ENCODE data around the gene MPG. TPM values are rescaled to one million over a fixed set of nuclear protein-coding genes. Genes with fewer than 3 reads are reported as not detected.

The MPG gene
- total RNA-seq, 1 donor from 2014 or later, result 21.2 TPM

DNA sequence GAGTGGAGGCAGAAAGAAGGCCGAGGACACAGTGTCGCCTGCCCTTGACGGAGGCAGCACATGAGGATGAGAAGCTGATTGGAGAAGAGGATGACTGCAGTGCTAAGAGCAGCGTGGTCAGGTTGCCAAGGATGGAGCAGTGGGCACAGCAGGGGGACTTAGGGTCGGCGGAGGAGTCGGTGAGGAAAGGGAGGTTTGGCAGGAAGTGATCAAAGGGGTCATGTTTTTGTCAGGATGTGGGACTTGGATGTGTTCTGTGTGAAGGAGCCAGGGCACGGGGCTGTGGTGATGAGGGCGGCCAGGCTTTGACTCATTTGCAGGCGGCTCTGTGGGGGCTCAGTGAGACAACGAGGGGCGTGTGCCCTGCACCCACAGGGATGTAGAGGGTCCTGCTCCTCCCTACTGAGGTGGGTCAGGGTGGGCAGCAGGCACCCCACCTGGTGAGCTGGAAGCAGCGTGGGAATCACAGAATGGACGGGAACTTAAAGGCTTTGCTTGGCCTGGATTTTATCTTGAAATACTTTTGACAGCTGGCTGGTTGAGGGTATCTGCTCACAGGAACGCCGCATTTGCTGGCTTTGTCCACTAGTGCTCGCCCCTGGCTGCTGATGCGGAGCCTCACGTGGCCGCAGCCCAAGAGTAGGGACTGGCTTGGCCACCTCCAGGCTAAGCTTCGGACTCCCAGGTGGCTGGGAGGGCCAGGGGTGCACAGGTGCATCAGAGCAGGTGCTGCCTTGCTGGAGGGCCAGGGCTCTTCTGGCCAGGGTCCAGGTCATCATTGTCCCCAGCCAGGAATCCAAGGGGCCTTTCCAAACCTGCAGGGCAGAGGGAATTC lies 6.0 kb downstream of the MPG start:
- Histone ChIP-seq H3K27ac (no peak overlapping the region), H3K4me3 (no peak overlapping the region), H3K36me3 (no peaks in the 10 kb centered on the region), H3K9ac (no peak overlapping the region), H3K4me1 (no peaks in the 10 kb centered on the region), H2AFZ (replicated peaks) (no peak overlapping the region), H4K20me1 (ENCODE audit: low read depth) (peaks cover 4% of the 10 kb centered on the region), H3K9me3 (ENCODE audit: low read depth) (no peaks in the 10 kb centered on the region), H3F3A (ENCODE audit: low read depth) (no peaks in the 10 kb centered on the region), H3K79me2 (ENCODE audit: low read depth) (no peaks in the 10 kb centered on the region), H3K27me3 (peaks cover under 1% of the 10 kb centered on the region), H3K4me2 (no peak overlapping the region)
- Mint-ChIP-seq H3K27ac (peak overlapping the region; percentile 93), H3K36me3 (peaks cover 11% of the 10 kb centered on the region), H3K4me1 (peaks cover 7% of the 10 kb centered on the region), H3K27me3 (ENCODE audit: insufficient read depth, low read depth) (peaks cover 5% of the 10 kb centered on the region), H3K9me3 (no peaks in the 10 kb centered on the region), H3K4me3 (no peak overlapping the region)
- DNase-seq (ENCODE audit: low spot score), result no peak
- TF ChIP-seq, protein P1, sequence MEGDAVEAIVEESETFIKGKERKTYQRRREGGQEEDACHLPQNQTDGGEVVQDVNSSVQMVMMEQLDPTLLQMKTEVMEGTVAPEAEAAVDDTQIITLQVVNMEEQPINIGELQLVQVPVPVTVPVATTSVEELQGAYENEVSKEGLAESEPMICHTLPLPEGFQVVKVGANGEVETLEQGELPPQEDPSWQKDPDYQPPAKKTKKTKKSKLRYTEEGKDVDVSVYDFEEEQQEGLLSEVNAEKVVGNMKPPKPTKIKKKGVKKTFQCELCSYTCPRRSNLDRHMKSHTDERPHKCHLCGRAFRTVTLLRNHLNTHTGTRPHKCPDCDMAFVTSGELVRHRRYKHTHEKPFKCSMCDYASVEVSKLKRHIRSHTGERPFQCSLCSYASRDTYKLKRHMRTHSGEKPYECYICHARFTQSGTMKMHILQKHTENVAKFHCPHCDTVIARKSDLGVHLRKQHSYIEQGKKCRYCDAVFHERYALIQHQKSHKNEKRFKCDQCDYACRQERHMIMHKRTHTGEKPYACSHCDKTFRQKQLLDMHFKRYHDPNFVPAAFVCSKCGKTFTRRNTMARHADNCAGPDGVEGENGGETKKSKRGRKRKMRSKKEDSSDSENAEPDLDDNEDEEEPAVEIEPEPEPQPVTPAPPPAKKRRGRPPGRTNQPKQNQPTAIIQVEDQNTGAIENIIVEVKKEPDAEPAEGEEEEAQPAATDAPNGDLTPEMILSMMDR (IDR thresholded peaks at IDR 0.05), result no peak
- no peak for TF ChIP-seq EZH2 (IDR thresholded peaks at IDR 0.05)
- no peak for TF ChIP-seq EZH2phosphoT487 (IDR thresholded peaks at IDR 0.05)

DNA sequence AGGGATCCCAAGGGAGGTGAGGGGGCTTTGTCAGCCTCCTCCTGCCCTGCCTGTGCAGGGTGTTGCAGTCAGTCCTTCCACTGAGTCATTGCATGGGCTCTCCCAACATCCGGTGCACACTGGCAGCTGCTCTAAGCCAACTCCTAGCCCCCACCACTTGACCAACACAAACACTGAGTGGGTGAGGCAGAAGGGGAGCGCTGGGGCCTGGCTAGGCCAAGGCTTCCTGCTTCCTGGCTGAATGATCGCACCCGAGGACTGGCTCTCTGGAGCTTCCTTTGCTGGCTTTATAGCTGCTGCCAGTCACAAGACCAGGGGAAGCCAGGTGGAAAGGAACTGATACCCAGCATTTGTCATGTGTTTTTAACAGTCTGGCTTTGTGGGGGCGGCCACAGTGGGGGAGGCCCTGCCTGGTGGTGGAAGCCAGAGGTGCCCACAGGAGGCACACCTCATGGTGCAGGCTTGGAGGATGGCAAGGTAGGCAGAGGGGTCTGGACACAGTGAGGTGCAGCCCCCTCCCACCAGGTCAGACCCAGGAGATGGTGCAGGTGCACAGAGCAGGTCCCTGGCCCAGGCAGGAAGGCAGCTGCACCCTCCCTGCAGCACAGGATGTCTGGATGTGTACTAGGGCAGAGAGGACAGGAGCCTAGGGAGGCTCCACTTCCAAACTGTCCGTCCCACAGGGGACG lies 6.8 kb downstream of the MPG start:
- H3K9me3 ChIP-seq (ENCODE audit: low read depth), result no peaks in the 10 kb centered on the region
- no peak overlapping the region for H2AFZ ChIP-seq (replicated peaks)
- Mint-ChIP-seq H3K4me3 (no peak overlapping the region), H3K36me3 (peaks cover 11% of the 10 kb centered on the region), H3K4me1 (peaks cover 5% of the 10 kb centered on the region), H3K27me3 (ENCODE audit: insufficient read depth, low read depth) (peaks cover 3% of the 10 kb centered on the region), H3K27ac (no peak overlapping the region), H3K9me3 (no peaks in the 10 kb centered on the region)
- H3K79me2 ChIP-seq (ENCODE audit: low read depth), result no peaks in the 10 kb centered on the region
- no peak overlapping the region for H3K4me2 ChIP-seq
- H3K27me3 ChIP-seq, result no peaks in the 10 kb centered on the region
- peaks cover 4% of the 10 kb centered on the region for H4K20me1 ChIP-seq (ENCODE audit: low read depth)
- no peak overlapping the region for H3K27ac ChIP-seq
- no peaks in the 10 kb centered on the region for H3F3A ChIP-seq (ENCODE audit: low read depth)
- no peak overlapping the region for H3K4me3 ChIP-seq
- no peak overlapping the region for H3K9ac ChIP-seq
- H3K4me1 ChIP-seq, result no peaks in the 10 kb centered on the region
- no peaks in the 10 kb centered on the region for H3K36me3 ChIP-seq
- TF ChIP-seq EZH2 (IDR thresholded peaks at IDR 0.05) (no peak), EZH2phosphoT487 (IDR thresholded peaks at IDR 0.05) (no peak)
- TF ChIP-seq, protein P1 (IDR thresholded peaks at IDR 0.05), result no peak
- DNase-seq (ENCODE audit: low spot score), result no peak

DNA sequence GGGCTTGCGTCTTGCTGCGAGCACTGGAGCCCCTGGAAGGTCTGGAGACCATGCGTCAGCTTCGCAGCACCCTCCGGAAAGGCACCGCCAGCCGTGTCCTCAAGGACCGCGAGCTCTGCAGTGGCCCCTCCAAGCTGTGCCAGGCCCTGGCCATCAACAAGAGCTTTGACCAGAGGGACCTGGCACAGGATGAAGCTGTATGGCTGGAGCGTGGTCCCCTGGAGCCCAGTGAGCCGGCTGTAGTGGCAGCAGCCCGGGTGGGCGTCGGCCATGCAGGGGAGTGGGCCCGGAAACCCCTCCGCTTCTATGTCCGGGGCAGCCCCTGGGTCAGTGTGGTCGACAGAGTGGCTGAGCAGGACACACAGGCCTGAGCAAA lies 7.4 kb downstream of the MPG start:
- H3K4me3 Mint-ChIP-seq, result no peak overlapping the region
- TF ChIP-seq, protein P1 (IDR thresholded peaks at IDR 0.05), result no peak
- TF ChIP-seq EZH2 (IDR thresholded peaks at IDR 0.05), result no peak
- no peak for TF ChIP-seq EZH2phosphoT487 (IDR thresholded peaks at IDR 0.05)
- no peaks in the 10 kb centered on the region for H3K4me1 ChIP-seq
- H4K20me1 ChIP-seq (ENCODE audit: low read depth), result peaks cover 4% of the 10 kb centered on the region
- H3K9ac ChIP-seq, result no peak overlapping the region
- H3K27me3 ChIP-seq, result no peaks in the 10 kb centered on the region
- H3K27me3 Mint-ChIP-seq (ENCODE audit: insufficient read depth, low read depth), result peaks cover 4% of the 10 kb centered on the region
- no peaks in the 10 kb centered on the region for H3F3A ChIP-seq (ENCODE audit: low read depth)
- no peak overlapping the region for H3K4me3 ChIP-seq
- no peak overlapping the region for H3K4me2 ChIP-seq
- no peak for DNase-seq (ENCODE audit: low spot score)
- H3K9me3 Mint-ChIP-seq, result no peaks in the 10 kb centered on the region
- H3K27ac Mint-ChIP-seq, result no peak overlapping the region
- H3K9me3 ChIP-seq (ENCODE audit: low read depth), result no peaks in the 10 kb centered on the region
- no peak overlapping the region for H3K27ac ChIP-seq
- H3K36me3 ChIP-seq, result no peaks in the 10 kb centered on the region
- H3K36me3 Mint-ChIP-seq, result peaks cover 11% of the 10 kb centered on the region
- peaks cover 5% of the 10 kb centered on the region for H3K4me1 Mint-ChIP-seq
- no peak overlapping the region for H2AFZ ChIP-seq (replicated peaks)
- no peaks in the 10 kb centered on the region for H3K79me2 ChIP-seq (ENCODE audit: low read depth)
